GM12801 (cell line): ENCODE results near the gene KIF6.

Source experiments
- CTCF ChIP-seq: IDR thresholded peaks from one replicate; pipeline ENCODE4 v1.5.1; 2011; ENCODE audit warnings: control low read depth; ENCODE audit not compliant: insufficient read length; ENCODE audit errors: extremely low read depth

The KIF6 gene

GRCh38 chr6:39468385-39468784 lies 256.8 kb downstream of the KIF6 start:
- no peak for TF ChIP-seq CTCF

- no peak for TF ChIP-seq CTCF
Observed at GRCh38 chr6:39466631-39467030, 258.6 kb downstream of the KIF6 start.

- no peak for TF ChIP-seq CTCF
Observed at GRCh38 chr6:39465539-39465938, 259.7 kb downstream of the KIF6 start.

GRCh38 chr6:39464067-39464466 lies 261.1 kb downstream of the KIF6 start:
- no peak for TF ChIP-seq CTCF

GRCh38 chr6:39453956-39454524 lies 271.2 kb downstream of the KIF6 start:
- no peak for TF ChIP-seq CTCF

GRCh38 chr6:39453241-39453640 lies 272.0 kb downstream of the KIF6 start:
- TF ChIP-seq CTCF: no peak

- no peak for TF ChIP-seq CTCF
Observed at GRCh38 chr6:39452306-39453145, 272.7 kb downstream of the KIF6 start.
